Left lung (tissue), 10 donors: Measurements from ENCODE around the gene NSUN4. TPM values are rescaled to one million over a fixed set of nuclear protein-coding genes. Genes with fewer than 3 reads are reported as not detected.

Experiments used
- ATAC-seq: fragments of 200-7000 bp; cut with Tn5 transposase; one replicate; pipeline ENCODE4 v1.9.1; 2020; ENCODE audit warnings: moderate library complexity
- DNase-seq, 4 donors: peaks; one replicate each; pipeline ENCODE4 v3.0.0-alpha.2; 2013 to 2020
- H3K27ac ChIP-seq, 2 donors: fragments of 200-600 bp; sonication (generic) in 1 of 2; one replicate each; pipeline versions ENCODE4 v1.5.0 to v1.8.0; 2020 to 2021
- H3K27me3 ChIP-seq, 2 donors: fragments of 200-600 bp; sonication (generic) in 1 of 2; one replicate each; pipeline versions ENCODE4 v1.5.0 to v1.8.0; 2020 to 2021
- H3K36me3 ChIP-seq, 2 donors: fragments of 200-600 bp; sonication (generic) in 1 of 2; one replicate each; pipeline versions ENCODE4 v1.5.0 to v1.8.0; 2020 to 2021
- H3K4me1 ChIP-seq, 2 donors: fragments of 200-600 bp; one replicate each; pipeline ENCODE4 v1.8.0; 2021
- H3K4me3 ChIP-seq, 2 donors: fragments of 200-600 bp; sonication (generic) in 1 of 2; one replicate each; pipeline versions ENCODE4 v1.5.0 to v1.8.0; 2020 to 2021; ENCODE audit warnings: mild to moderate bottlenecking in 1 of 2
- H3K9me3 ChIP-seq, 2 donors: fragments of 200-600 bp; sonication (generic) in 1 of 2; one replicate each; pipeline versions ENCODE4 v1.5.0 to v1.8.0; 2020 to 2021
- CTCF ChIP-seq, 2 donors: fragments of 200-600 bp; sonication (generic) in 1 of 2; IDR thresholded peaks; one replicate each; pipeline versions ENCODE4 v1.5.0 to v1.8.0; 2021; ENCODE audit warnings: antibody characterized with exemption in 2 of 2
- intact Hi-C, 2 donors: fragments of 100-400 bp; cut with DNase I; formaldehyde crosslinking; loops; one replicate each; pipeline versions ENCODE4 v1.11.2 to v1.14.2; 2022
- polyA plus RNA-seq, 6 donors: library from polyadenylated mRNA; unstranded; fragments of 120-200 nt; gene quantifications; one replicate each; pipeline ENCODE4 v1.2.1, GENCODE V29; 2013; ENCODE audit not compliant: insufficient read length in 6 of 6
- total RNA-seq, 2 donors: library from RNA; stranded (reverse); fragmentation: NEBNext Ultra II Directional; extraction: Animal tissue kit (Norgen Biotek cat#: 25700); gene quantifications; one replicate each; pipeline ENCODE4 v1.2.1, GENCODE V29; 2021
- donor health status: DM: no; HTN: yes; CAD: no.
- donor health status: DM: no; HTN: no; CAD: no.

NSUN4 gene
- total and polyA plus RNA-seq, 8 donors: 21.8 to 25.8 (median 23.5) TPM

- peak overlapping the region; percentile 1 to 3 for H3K27ac ChIP-seq
- H3K36me3 ChIP-seq: no peaks in the 10 kb centered on the region
- intact Hi-C loops: no loop called here
Measured at GRCh38 chr1:46401154-46401913, 60.7 kb downstream of the NSUN4 start.

GRCh38 chr1:46401964-46402626 lies 61.5 kb downstream of the NSUN4 start:
- ATAC-seq (peak; percentile 96), DNase-seq (peak; percentile 80 to 95 (median 87))
- H3K27me3 ChIP-seq: no peaks in the 10 kb centered on the region
- no peaks in the 10 kb centered on the region for H3K9me3 ChIP-seq
- H3K27ac ChIP-seq: peak overlapping the region; percentile 1 to 3
- H3K36me3 ChIP-seq: no peaks in the 10 kb centered on the region
- H3K4me3 ChIP-seq: no peak overlapping the region
- no peak for TF ChIP-seq CTCF (IDR thresholded peaks at IDR 0.05)
- peaks cover 11 to 33% of the 10 kb centered on the region in 2 donors for H3K4me1 ChIP-seq
- intact Hi-C loops: no loop called here

More at GRCh38 chr1:46401154-46401913, 60.7 kb downstream of the NSUN4 start:
- no peak overlapping the region for H3K4me3 ChIP-seq
- DNase-seq (peak in 1 of 4 donors; percentile 18), ATAC-seq (peak; percentile 13)
- peaks cover 11 to 27% of the 10 kb centered on the region in 2 donors for H3K4me1 ChIP-seq
- no peaks in the 10 kb centered on the region for H3K9me3 ChIP-seq
- TF ChIP-seq CTCF (IDR thresholded peaks at IDR 0.05): no peak
- H3K27me3 ChIP-seq: no peaks in the 10 kb centered on the region

GRCh38 chr1:46403916-46404315 lies 63.3 kb downstream of the NSUN4 start:
- Histone ChIP-seq H3K9me3 (no peaks in the 10 kb centered on the region), H3K36me3 (peaks cover 0 to 8% of the 10 kb centered on the region in 2 donors), H3K27me3 (no peaks in the 10 kb centered on the region), H3K27ac (no peak overlapping the region), H3K4me1 (peaks cover 11 to 33% of the 10 kb centered on the region in 2 donors), H3K4me3 (no peak overlapping the region)
- intact Hi-C loops: no loop called here
- DNase-seq (no peak), ATAC-seq (no peak)
- TF ChIP-seq CTCF (IDR thresholded peaks at IDR 0.05): no peak

- ATAC-seq: no peak
- Histone ChIP-seq H3K27ac (no peak overlapping the region), H3K27me3 (no peaks in the 10 kb centered on the region), H3K4me3 (no peak overlapping the region), H3K9me3 (no peaks in the 10 kb centered on the region), H3K4me1 (peaks cover 11 to 33% of the 10 kb centered on the region in 2 donors), H3K36me3 (peaks cover 0 to 15% of the 10 kb centered on the region in 2 donors)
- intact Hi-C loops: no loop called here
- no peak for DNase-seq
- TF ChIP-seq CTCF (IDR thresholded peaks at IDR 0.05): no peak
Measured at GRCh38 chr1:46404482-46405196, 64.0 kb downstream of the NSUN4 start.

GRCh38 chr1:46405197-46405555 lies 64.6 kb downstream of the NSUN4 start:
- Histone ChIP-seq H3K4me1 (peaks cover 11 to 33% of the 10 kb centered on the region in 2 donors), H3K36me3 (peaks cover 0 to 21% of the 10 kb centered on the region in 2 donors), H3K9me3 (no peaks in the 10 kb centered on the region), H3K27ac (no peak overlapping the region), H3K4me3 (no peak overlapping the region), H3K27me3 (no peaks in the 10 kb centered on the region)
- TF ChIP-seq CTCF (IDR thresholded peaks at IDR 0.05): no peak
- intact Hi-C loops: no loop called here
- no peak for ATAC-seq
- no peak for DNase-seq
